ENCODE results near the gene MT1HL1. TPM values are rescaled to one million over a fixed set of nuclear protein-coding genes. Genes with fewer than 3 reads are reported as not detected.

The MT1HL1 gene
- polyA plus RNA-seq, 1 of the 3 experiments (the other 2 are of a cell fraction), result not detected

DNA sequence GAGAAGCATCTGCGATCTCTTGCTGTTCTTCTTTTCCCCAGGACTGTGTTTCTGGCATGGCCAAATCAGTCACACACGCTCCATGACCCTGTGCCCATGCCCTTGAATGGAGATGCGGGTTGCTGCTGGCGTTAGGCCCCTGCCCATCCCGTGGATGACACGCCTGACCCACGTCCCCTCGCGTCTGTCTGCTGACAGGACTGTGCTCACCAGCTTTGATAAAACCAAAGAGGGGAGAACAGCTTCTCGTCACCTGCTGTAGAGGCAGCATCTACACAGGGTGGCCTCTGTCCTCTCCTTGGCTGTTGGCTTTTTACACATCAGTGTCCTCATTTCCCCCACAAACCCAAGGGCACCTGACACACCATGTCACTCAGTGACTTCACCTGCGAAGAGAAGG lies 6.9 kb downstream of the MT1HL1 start:
- no peak for DNase-seq
- no peak overlapping the region for H3K4me3 ChIP-seq (ENCODE audit: low read depth in 2 of 2, low read length in 1 of 2)
- H3F3A ChIP-seq (replicated peaks; ENCODE audit: insufficient read depth), result no peaks in the 10 kb centered on the region
- H4K20me1 ChIP-seq (ENCODE audit: insufficient read depth), result no peaks in the 10 kb centered on the region
- H3K9me2 ChIP-seq, result no peaks in the 10 kb centered on the region
- ChIA-PET CTCF (no interaction called here), POLR2A (no interaction called here)
- TF ChIP-seq PBX3 (IDR thresholded peaks at IDR 0.05) (no peak), NFIC (IDR thresholded peaks at IDR 0.05; ENCODE audit: borderline replicate concordance) (no peak), CHD2 (IDR thresholded peaks at IDR 0.05; ENCODE audit: low read length, partially characterized antibody) (no peak), JUND (IDR thresholded peaks at IDR 0.05) (no peak), SMC3 (IDR thresholded peaks at IDR 0.05; ENCODE audit: low read depth, low read length) (no peak), TCF12 (IDR thresholded peaks at IDR 0.05) (no peak)
- TF ChIP-seq, protein P1, sequence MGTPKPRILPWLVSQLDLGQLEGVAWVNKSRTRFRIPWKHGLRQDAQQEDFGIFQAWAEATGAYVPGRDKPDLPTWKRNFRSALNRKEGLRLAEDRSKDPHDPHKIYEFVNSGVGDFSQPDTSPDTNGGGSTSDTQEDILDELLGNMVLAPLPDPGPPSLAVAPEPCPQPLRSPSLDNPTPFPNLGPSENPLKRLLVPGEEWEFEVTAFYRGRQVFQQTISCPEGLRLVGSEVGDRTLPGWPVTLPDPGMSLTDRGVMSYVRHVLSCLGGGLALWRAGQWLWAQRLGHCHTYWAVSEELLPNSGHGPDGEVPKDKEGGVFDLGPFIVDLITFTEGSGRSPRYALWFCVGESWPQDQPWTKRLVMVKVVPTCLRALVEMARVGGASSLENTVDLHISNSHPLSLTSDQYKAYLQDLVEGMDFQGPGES (IDR thresholded peaks at IDR 0.05; ENCODE audit: low read depth, low read length), result no peak
- WGBS (ENCODE audit: low lambda C conversion rate), result 36% methylated on average over 11 of the region's 11 CpGs
- no peak overlapping the region for H2AFZ ChIP-seq (ENCODE audit: low read depth)
- no peaks in the 10 kb centered on the region for H3K79me2 ChIP-seq (ENCODE audit: insufficient read depth)
- no peaks in the 10 kb centered on the region; a peak in 1 of 4 replicates for H3K4me1 ChIP-seq (ENCODE audit: control insufficient read depth in 1 of 2, insufficient read depth in 2 of 2, low read depth in 1 of 2, low read length in 1 of 2)
- H3K36me3 ChIP-seq (replicated peaks in 1 of 2; ENCODE audit: control insufficient read depth in 1 of 2, insufficient read depth in 2 of 2, low read length in 1 of 2), result no peaks in the 10 kb centered on the region
- H3K9me3 ChIP-seq, result no peaks in the 10 kb centered on the region; the same call in 1 of the 2 replicates
- H3K4me2 ChIP-seq, result no peak overlapping the region
- H3K27me3 ChIP-seq (ENCODE audit: insufficient read depth), result no peaks in the 10 kb centered on the region
- H3K27ac ChIP-seq (ENCODE audit: low read depth in 2 of 2, low read length in 1 of 2), result no peak overlapping the region
- no peak overlapping the region for H3K9ac ChIP-seq

- H3K9me3 ChIP-seq, result no peaks in the 10 kb centered on the region; the same call in 1 of the 2 replicates
- no peaks in the 10 kb centered on the region; a peak in 1 of 4 replicates for H3K4me1 ChIP-seq (ENCODE audit: control insufficient read depth in 1 of 2, insufficient read depth in 2 of 2, low read depth in 1 of 2, low read length in 1 of 2)
- no peak overlapping the region for H2AFZ ChIP-seq (ENCODE audit: low read depth)
- no peaks in the 10 kb centered on the region for H3K9me2 ChIP-seq
- ChIA-PET CTCF (interaction anchor here (0.7 kb wide), 1 partner anchor 399 kb away, joined by 3 read pairs; no protein-coding TSS in a partner anchor), POLR2A (no interaction called here)
- WGBS (ENCODE audit: low lambda C conversion rate), result 44% methylated on average over 1 of the region's 1 CpG
- H3K9ac ChIP-seq, result no peak overlapping the region
- no peak for DNase-seq
- no peaks in the 10 kb centered on the region for H3K79me2 ChIP-seq (ENCODE audit: insufficient read depth)
- H3K4me2 ChIP-seq, result no peak overlapping the region
- no peak overlapping the region for H3K4me3 ChIP-seq (ENCODE audit: low read depth in 2 of 2, low read length in 1 of 2)
- TF ChIP-seq RFX5 (IDR thresholded peaks at IDR 0.05; ENCODE audit: low read length) (no peak), SMC3 (IDR thresholded peaks at IDR 0.05; ENCODE audit: low read depth, low read length) (no peak), YY1 (IDR thresholded peaks at IDR 0.05; ENCODE audit: low read depth) (no peak), CTCF (IDR thresholded peaks at IDR 0.05) (no peak), NFIC (IDR thresholded peaks at IDR 0.05; ENCODE audit: borderline replicate concordance) (no peak), RAD21 (IDR thresholded peaks at IDR 0.05; ENCODE audit: low read length) (no peak), NRF1 (IDR thresholded peaks at IDR 0.05; ENCODE audit: low read depth, low read length) (no peak), POLR2AphosphoS5 (IDR thresholded peaks at IDR 0.05; ENCODE audit: low read depth, low read length) (no peak), FOXJ3 (CRISPR knock-in tag; IDR thresholded peaks at IDR 0.05) (no peak), RXRA (IDR thresholded peaks at IDR 0.05; ENCODE audit: borderline replicate concordance, low read depth) (no peak), GABPA (IDR thresholded peaks at IDR 0.05; ENCODE audit: low read depth) (no peak), TCF12 (IDR thresholded peaks at IDR 0.05) (no peak), MEF2A (IDR thresholded peaks at IDR 0.05; ENCODE audit: borderline replicate concordance, low read depth) (no peak), TEAD4 (IDR thresholded peaks at IDR 0.05; ENCODE audit: borderline replicate concordance, insufficient read depth) (no peak), TAF1 (IDR thresholded peaks at IDR 0.05; ENCODE audit: borderline replicate concordance, low read depth, low read length) (no peak)
- TF ChIP-seq, protein P2, sequence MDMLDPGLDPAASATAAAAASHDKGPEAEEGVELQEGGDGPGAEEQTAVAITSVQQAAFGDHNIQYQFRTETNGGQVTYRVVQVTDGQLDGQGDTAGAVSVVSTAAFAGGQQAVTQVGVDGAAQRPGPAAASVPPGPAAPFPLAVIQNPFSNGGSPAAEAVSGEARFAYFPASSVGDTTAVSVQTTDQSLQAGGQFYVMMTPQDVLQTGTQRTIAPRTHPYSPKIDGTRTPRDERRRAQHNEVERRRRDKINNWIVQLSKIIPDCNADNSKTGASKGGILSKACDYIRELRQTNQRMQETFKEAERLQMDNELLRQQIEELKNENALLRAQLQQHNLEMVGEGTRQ (IDR thresholded peaks at IDR 0.05; ENCODE audit: borderline replicate concordance, low read depth, low read length), result no peak
- TF ChIP-seq, protein P1 (IDR thresholded peaks at IDR 0.05; ENCODE audit: low read depth, low read length), result no peak
- no peaks in the 10 kb centered on the region for H3K36me3 ChIP-seq (replicated peaks in 1 of 2; ENCODE audit: control insufficient read depth in 1 of 2, insufficient read depth in 2 of 2, low read length in 1 of 2)
- no peak overlapping the region for H3K27ac ChIP-seq (ENCODE audit: low read depth in 2 of 2, low read length in 1 of 2)
- no peaks in the 10 kb centered on the region for H4K20me1 ChIP-seq (ENCODE audit: insufficient read depth)
- H3K27me3 ChIP-seq (ENCODE audit: insufficient read depth), result no peaks in the 10 kb centered on the region
- H3F3A ChIP-seq (replicated peaks; ENCODE audit: insufficient read depth), result no peaks in the 10 kb centered on the region
Observed at GRCh38 chr1:236994450-236994849, 9.8 kb downstream of the MT1HL1 start.
